ENCODE data around the gene MAPK6. TPM values are rescaled to one million over a fixed set of nuclear protein-coding genes. Genes with fewer than 3 reads are reported as not detected.

The MAPK6 gene
- total and polyA plus RNA-seq, 7 experiments from 2014 or later = 5.1 to 44.1 (median 23.1) TPM

DNA sequence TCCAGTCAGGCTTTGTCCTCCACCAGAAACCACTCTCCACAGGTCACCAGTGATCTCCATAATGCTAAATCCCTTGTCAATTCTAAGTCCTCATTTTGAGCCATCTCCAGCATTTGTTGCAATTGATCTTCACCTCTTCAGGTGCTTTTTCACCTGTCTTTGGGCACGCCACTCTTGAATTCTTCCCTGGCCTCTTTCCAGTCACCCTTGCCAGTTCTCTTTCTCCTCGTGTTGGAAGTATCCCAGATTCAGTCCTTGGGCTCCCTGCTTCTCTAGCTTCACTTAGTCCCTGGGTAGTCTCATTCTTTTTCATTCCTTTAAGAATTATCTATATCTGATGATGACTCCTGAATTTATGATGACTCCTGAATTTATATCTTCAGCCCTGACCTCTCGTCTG lies 37.5 kb downstream of the MAPK6 start:
- H3K27ac Mint-ChIP-seq = no peak overlapping the region
- H3K4me3 Mint-ChIP-seq = no peak overlapping the region
- CTCF ChIA-PET = interaction anchor here (0.6 kb wide), 1 partner anchor 18 kb away, joined by 3 read pairs; no protein-coding TSS in a partner anchor
- H3K36me3 ChIP-seq (ENCODE audit: control insufficient read depth in 2 of 3, insufficient read depth in 3 of 3, low read length in 3 of 3) = peaks cover 3 to 33% (median 9%) of the 10 kb centered on the region in 3 experiments
- peaks cover 0 to 29% (median 19%) of the 10 kb centered on the region in 5 donors for H3K36me3 Mint-ChIP-seq
- peaks cover 0 to 2% (median 0%) of the 10 kb centered on the region in 7 donors for H3K4me1 Mint-ChIP-seq
- intact Hi-C loops (cut with micrococcal nuclease) = no loop called here
- H3K4me1 ChIP-seq (ENCODE audit: control insufficient read depth in 2 of 2, insufficient read depth in 2 of 2, low read length in 2 of 2) = no peaks in the 10 kb centered on the region
- POLR2A ChIA-PET = no interaction called here
- H3K27me3 ChIP-seq (ENCODE audit: control insufficient read depth in 2 of 2, insufficient read depth in 2 of 2, low read length in 2 of 2) = no peaks in the 10 kb centered on the region
- H3K4me3 ChIP-seq (ENCODE audit: low read length) = no peak overlapping the region
- ATAC-seq = no peak
- no peaks in the 10 kb centered on the region for H3K27me3 Mint-ChIP-seq
- no peak overlapping the region for H3K27ac ChIP-seq (ENCODE audit: low read depth, low read length)
- no peaks in the 10 kb centered on the region for H3K9me3 Mint-ChIP-seq
- DNase-seq = no peak
- no peaks in the 10 kb centered on the region for H3K9me3 ChIP-seq (ENCODE audit: control insufficient read depth in 2 of 3, low read length in 3 of 3)

DNA sequence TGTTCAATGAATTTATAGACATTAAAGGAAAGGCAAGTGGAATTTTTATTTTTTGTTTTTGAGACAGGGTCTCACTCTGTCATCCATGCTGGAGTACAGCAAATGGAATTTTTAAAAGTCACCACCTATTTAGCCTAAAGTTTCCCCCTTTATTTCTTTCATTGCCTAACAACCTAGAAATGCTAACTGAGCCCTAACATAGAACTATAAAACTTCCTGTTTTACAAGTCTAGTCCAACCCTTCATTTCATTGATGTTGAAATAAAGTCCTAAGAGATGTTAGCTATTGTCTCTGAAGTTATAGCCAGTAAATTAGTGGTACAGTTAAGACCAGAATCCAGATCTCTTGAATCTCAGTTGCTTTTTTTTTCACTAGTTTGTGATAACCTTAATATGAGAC lies 39.0 kb downstream of the MAPK6 start:
- CTCF ChIA-PET = no interaction called here
- no peak overlapping the region for H3K4me3 ChIP-seq (ENCODE audit: low read length)
- no peaks in the 10 kb centered on the region for H3K9me3 ChIP-seq (ENCODE audit: control insufficient read depth in 2 of 3, low read length in 3 of 3)
- H3K36me3 ChIP-seq (ENCODE audit: control insufficient read depth in 2 of 3, insufficient read depth in 3 of 3, low read length in 3 of 3) = peaks cover 3 to 31% (median 9%) of the 10 kb centered on the region in 3 experiments
- H3K4me3 Mint-ChIP-seq = no peak overlapping the region
- intact Hi-C loops (cut with micrococcal nuclease) = no loop called here
- no peaks in the 10 kb centered on the region for H3K27me3 ChIP-seq (ENCODE audit: control insufficient read depth in 2 of 2, insufficient read depth in 2 of 2, low read length in 2 of 2)
- H3K4me1 ChIP-seq (ENCODE audit: control insufficient read depth in 2 of 2, insufficient read depth in 2 of 2, low read length in 2 of 2) = no peaks in the 10 kb centered on the region
- H3K9me3 Mint-ChIP-seq = no peaks in the 10 kb centered on the region
- H3K27ac ChIP-seq (ENCODE audit: low read depth, low read length) = no peak overlapping the region
- ATAC-seq (no peak), DNase-seq (no peak)
- peaks cover 0 to 28% (median 17%) of the 10 kb centered on the region in 5 donors for H3K36me3 Mint-ChIP-seq
- H3K27me3 Mint-ChIP-seq = no peaks in the 10 kb centered on the region
- peak overlapping the region in 2 of 9 donors; percentile 5 to 46 for H3K27ac Mint-ChIP-seq
- peaks cover 0 to 2% (median 0%) of the 10 kb centered on the region in 7 donors for H3K4me1 Mint-ChIP-seq
- POLR2A ChIA-PET = interaction anchor here (0.6 kb wide), 1 partner anchor 274 kb away, joined by 4 read pairs; no protein-coding TSS in a partner anchor

DNA sequence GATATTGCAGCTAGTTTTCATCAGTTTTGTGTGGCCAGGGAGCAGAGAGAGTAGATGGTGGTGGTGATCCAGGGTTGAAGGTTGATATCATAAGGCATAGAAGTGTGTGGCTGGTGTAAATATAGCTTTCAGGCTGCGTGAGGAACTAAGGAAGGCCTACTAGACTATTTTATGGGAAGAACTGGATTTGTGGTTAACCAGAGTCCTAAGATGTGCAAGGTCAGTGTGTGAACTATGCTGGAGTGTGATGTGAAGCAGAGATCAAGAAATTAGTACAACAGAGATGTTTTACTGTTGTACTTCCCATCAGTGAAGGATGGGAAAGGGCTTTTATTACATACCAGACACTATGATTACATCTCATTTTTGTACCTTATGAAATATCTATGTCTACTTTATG lies 41.5 kb downstream of the MAPK6 start:
- CTCF ChIA-PET = no interaction called here
- Mint-ChIP-seq H3K27me3 (no peaks in the 10 kb centered on the region), H3K4me1 (no peaks in the 10 kb centered on the region), H3K4me3 (no peak overlapping the region), H3K36me3 (peaks cover 6 to 36% (median 29%) of the 10 kb centered on the region in 5 donors), H3K9me3 (no peaks in the 10 kb centered on the region), H3K27ac (peak overlapping the region in 5 of 9 donors; percentile 7 to 69 (median 24))
- intact Hi-C loops (cut with micrococcal nuclease) = no loop called here
- Histone ChIP-seq H3K4me3 (ENCODE audit: low read length) (no peak overlapping the region), H3K27ac (ENCODE audit: low read depth, low read length) (no peak overlapping the region), H3K4me1 (ENCODE audit: control insufficient read depth in 2 of 2, insufficient read depth in 2 of 2, low read length in 2 of 2) (no peaks in the 10 kb centered on the region), H3K9me3 (ENCODE audit: control insufficient read depth in 2 of 3, low read length in 3 of 3) (no peaks in the 10 kb centered on the region), H3K36me3 (ENCODE audit: control insufficient read depth in 2 of 3, insufficient read depth in 3 of 3, low read length in 3 of 3) (peaks cover 3 to 34% (median 9%) of the 10 kb centered on the region in 3 experiments), H3K27me3 (ENCODE audit: control insufficient read depth in 2 of 2, insufficient read depth in 2 of 2, low read length in 2 of 2) (no peaks in the 10 kb centered on the region)
- no peak for DNase-seq
- no peak for ATAC-seq
- POLR2A ChIA-PET = no interaction called here

DNA sequence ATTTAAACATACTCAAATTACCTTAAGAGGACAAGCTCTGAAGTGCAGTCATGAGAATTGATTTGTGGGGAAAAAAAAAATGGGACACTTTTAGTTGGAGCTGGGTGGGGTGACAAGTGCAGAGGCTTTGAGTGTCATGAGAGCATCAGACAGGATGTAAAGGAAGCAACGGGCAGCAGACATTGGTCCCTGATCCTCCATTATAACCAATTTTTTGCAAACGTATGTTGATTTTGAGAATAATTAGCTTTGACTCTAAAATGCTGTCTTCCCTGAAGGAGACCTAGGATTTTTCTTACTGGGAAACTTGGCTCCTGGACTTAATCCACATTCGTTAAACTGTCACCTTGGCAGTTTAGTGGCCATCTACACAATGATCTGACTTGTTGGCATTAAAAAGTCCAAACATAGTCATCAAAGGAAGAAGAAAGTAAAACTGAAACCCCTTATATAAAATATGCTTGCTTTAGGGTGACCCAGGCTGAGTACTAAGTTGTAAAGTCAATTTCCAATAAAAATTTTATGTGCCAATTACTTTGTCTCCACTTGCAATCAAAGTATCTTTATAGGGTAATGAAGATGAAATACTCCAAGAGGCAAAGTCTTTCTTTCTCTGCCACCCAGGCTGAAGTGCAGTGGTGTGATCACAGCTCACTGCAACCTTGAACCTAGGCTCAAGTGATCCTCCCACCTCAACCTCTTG lies 48.0 kb downstream of the MAPK6 start:
- intact Hi-C loops (cut with micrococcal nuclease) = no loop called here
- POLR2A ChIA-PET = interaction anchor here (0.8 kb wide), 1 partner anchor 33 kb away, joined by 4 read pairs; no protein-coding TSS in a partner anchor
- Histone ChIP-seq H3K27ac (ENCODE audit: low read depth, low read length) (no peak overlapping the region), H3K4me3 (ENCODE audit: low read length) (no peak overlapping the region), H3K9me3 (ENCODE audit: control insufficient read depth in 2 of 3, low read length in 3 of 3) (no peaks in the 10 kb centered on the region), H3K27me3 (ENCODE audit: control insufficient read depth in 2 of 2, insufficient read depth in 2 of 2, low read length in 2 of 2) (no peaks in the 10 kb centered on the region), H3K4me1 (ENCODE audit: control insufficient read depth in 2 of 2, insufficient read depth in 2 of 2, low read length in 2 of 2) (no peaks in the 10 kb centered on the region), H3K36me3 (ENCODE audit: control insufficient read depth in 2 of 3, insufficient read depth in 3 of 3, low read length in 3 of 3) (peaks cover 0 to 11% (median 0%) of the 10 kb centered on the region in 3 experiments)
- ATAC-seq (no peak), DNase-seq (no peak)
- no peaks in the 10 kb centered on the region for H3K27me3 Mint-ChIP-seq
- peaks cover 6 to 23% (median 16%) of the 10 kb centered on the region in 5 donors for H3K36me3 Mint-ChIP-seq
- H3K4me3 Mint-ChIP-seq = peak overlapping the region in 1 of 10 donors; percentile 9
- CTCF ChIA-PET = interaction anchor here (0.6 kb wide), 1 partner anchor 59 kb away, joined by 4 read pairs; no protein-coding TSS in a partner anchor
- H3K9me3 Mint-ChIP-seq = no peaks in the 10 kb centered on the region
- peak overlapping the region in 6 of 9 donors; percentile 13 to 58 (median 50) for H3K27ac Mint-ChIP-seq
- H3K4me1 Mint-ChIP-seq = peaks cover 0 to 17% (median 11%) of the 10 kb centered on the region in 7 donors

DNA sequence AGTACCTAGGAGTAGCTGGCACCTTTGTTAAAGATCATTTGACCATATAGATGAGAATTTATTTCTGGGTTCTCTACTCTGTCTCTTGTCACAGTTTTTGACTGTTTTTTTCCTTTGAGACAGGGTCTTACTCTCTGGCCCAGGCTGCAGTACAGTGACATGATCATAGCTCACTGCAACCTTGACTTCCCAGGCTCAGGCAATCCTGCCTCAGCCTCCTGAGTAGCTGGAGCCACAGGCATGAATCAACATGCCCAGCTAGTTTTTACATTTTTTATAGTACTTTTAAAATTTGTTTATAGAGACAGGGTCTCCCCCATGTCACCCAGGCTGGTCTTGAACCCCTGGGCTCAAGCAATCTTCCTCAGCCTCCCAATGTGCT lies 48.5 kb downstream of the MAPK6 start:
- no peak for DNase-seq
- H3K4me3 ChIP-seq (ENCODE audit: low read length) = no peak overlapping the region
- H3K27me3 ChIP-seq (ENCODE audit: control insufficient read depth in 2 of 2, insufficient read depth in 2 of 2, low read length in 2 of 2) = no peaks in the 10 kb centered on the region
- intact Hi-C loops (cut with micrococcal nuclease) = no loop called here
- Mint-ChIP-seq H3K36me3 (peaks cover 6 to 23% (median 16%) of the 10 kb centered on the region in 5 donors), H3K27ac (peak overlapping the region in 5 of 9 donors; percentile 30 to 69 (median 53)), H3K9me3 (no peaks in the 10 kb centered on the region), H3K4me1 (peaks cover 0 to 17% (median 11%) of the 10 kb centered on the region in 7 donors), H3K27me3 (no peaks in the 10 kb centered on the region), H3K4me3 (peak overlapping the region in 1 of 10 donors; percentile 9)
- H3K36me3 ChIP-seq (ENCODE audit: control insufficient read depth in 2 of 3, insufficient read depth in 3 of 3, low read length in 3 of 3) = peaks cover 0 to 11% (median 0%) of the 10 kb centered on the region in 3 experiments
- ChIA-PET CTCF (interaction anchor here (0.6 kb wide), 1 partner anchor 60 kb away, joined by 4 read pairs; no protein-coding TSS in a partner anchor), POLR2A (interaction anchor here (0.8 kb wide), 1 partner anchor 33 kb away, joined by 4 read pairs; no protein-coding TSS in a partner anchor)
- H3K27ac ChIP-seq (ENCODE audit: low read depth, low read length) = no peak overlapping the region
- ATAC-seq = no peak
- no peaks in the 10 kb centered on the region for H3K9me3 ChIP-seq (ENCODE audit: control insufficient read depth in 2 of 3, low read length in 3 of 3)
- no peaks in the 10 kb centered on the region for H3K4me1 ChIP-seq (ENCODE audit: control insufficient read depth in 2 of 2, insufficient read depth in 2 of 2, low read length in 2 of 2)

DNA sequence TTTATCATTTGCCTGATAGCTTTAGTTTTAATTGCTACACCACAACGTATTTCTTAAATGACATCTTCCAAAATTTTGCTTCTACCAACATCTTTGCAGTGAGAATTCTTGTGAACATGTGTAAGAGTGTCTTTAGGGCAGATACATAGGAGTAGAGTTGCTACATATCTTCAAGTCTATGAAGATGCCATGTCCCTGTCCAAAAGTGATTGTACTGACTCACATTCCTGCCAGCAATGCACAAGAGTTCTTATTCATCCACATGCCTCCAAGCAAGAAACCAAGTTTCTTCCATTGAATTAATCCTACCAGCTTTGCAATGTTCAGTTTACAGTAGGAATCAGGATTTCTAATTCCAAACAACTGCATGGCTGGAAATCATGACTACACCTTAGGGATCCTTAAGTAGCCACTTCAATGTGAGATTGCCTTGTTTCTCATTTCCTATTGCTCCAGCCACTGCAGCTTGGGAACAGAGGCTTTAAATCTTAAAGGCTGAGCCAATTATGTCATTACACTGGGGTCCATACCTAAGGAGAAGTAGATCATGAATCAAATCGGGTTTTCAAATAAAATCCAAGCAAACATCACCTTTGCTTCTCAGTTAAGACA lies 49.1 kb downstream of the MAPK6 start:
- H3K4me3 ChIP-seq (ENCODE audit: low read length) = no peak overlapping the region
- H3K4me3 Mint-ChIP-seq = no peak overlapping the region
- H3K36me3 Mint-ChIP-seq = peaks cover 6 to 19% (median 15%) of the 10 kb centered on the region in 5 donors
- H3K27ac Mint-ChIP-seq = peak overlapping the region in 4 of 9 donors; percentile 10 to 69 (median 33)
- DNase-seq = no peak
- H3K27me3 ChIP-seq (ENCODE audit: control insufficient read depth in 2 of 2, insufficient read depth in 2 of 2, low read length in 2 of 2) = no peaks in the 10 kb centered on the region
- ChIA-PET POLR2A (interaction anchor here (0.8 kb wide), 1 partner anchor 34 kb away, joined by 4 read pairs; no protein-coding TSS in a partner anchor), CTCF (interaction anchor here (0.9 to 1.6 kb wide), 2 partner anchors 97 to 202 kb away, joined by 3 to 4 read pairs; no protein-coding TSS in a partner anchor)
- peaks cover 0 to 17% (median 11%) of the 10 kb centered on the region in 7 donors for H3K4me1 Mint-ChIP-seq
- no peaks in the 10 kb centered on the region for H3K9me3 Mint-ChIP-seq
- H3K9me3 ChIP-seq (ENCODE audit: control insufficient read depth in 2 of 3, low read length in 3 of 3) = no peaks in the 10 kb centered on the region
- intact Hi-C loops (cut with micrococcal nuclease) = no loop called here
- H3K27me3 Mint-ChIP-seq = no peaks in the 10 kb centered on the region
- H3K36me3 ChIP-seq (ENCODE audit: control insufficient read depth in 2 of 3, insufficient read depth in 3 of 3, low read length in 3 of 3) = peaks cover 0 to 7% (median 0%) of the 10 kb centered on the region in 3 experiments
- no peak for ATAC-seq
- H3K27ac ChIP-seq (ENCODE audit: low read depth, low read length) = no peak overlapping the region
- no peaks in the 10 kb centered on the region for H3K4me1 ChIP-seq (ENCODE audit: control insufficient read depth in 2 of 2, insufficient read depth in 2 of 2, low read length in 2 of 2)

All from naive thymus-derived CD4-positive, alpha-beta T cell (primary cell).